8988T (cell line): ENCODE results near the gene RNF144A.
"Not testable (repeated sequence)": the region's sequence is repeated elsewhere in the genome, so short reads cannot be mapped to it uniquely, and the experiment has no call there.

Experiments used
- DNase-seq: peaks from one replicate; pipeline ENCODE4 v3.0.0; 2011

RNF144A gene

DNA sequence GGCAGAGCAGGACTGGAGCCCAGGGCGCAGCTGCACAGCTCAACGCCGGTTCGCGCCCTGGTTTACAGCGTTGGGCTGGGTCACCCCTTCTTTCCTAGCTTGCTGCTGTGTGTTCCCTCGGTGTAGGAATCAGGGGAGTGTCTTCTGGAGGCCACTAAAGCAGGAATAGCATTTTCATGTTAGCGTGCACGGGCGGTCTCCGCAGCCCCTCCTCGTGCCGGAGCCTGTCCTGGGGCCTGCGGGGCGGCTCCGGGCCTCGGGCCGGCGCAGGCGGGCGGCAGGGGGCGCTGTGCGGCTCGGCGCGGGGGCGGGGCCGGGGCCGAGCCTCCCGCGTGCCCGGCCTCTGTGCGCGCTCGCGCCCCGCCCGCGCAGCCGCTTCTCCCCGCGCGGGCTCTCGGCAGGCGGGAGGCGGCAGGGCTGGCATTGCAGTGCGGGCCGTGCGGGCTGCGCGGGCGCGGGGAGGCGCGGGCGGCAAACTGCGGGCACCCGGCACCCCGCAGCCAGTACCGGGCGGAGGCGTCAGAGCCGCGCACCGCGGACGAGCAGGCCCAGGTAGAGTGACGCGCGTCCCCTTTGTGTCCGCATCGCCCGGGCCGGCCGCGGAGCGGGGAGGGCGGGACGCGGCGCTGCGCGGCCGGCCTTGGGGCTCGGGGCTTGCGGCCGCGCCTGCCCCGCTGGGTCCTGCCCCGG lies at the start of gene RNF144A:
Gene RNF144A, plus strand, starts transcription at position 342 of the 690 bp plus-strand sequence. CDS start 79,515 bp downstream, outside the sequence.
- peak; percentile 93 for DNase-seq

- DNase-seq, result no peak
Measured at GRCh38 chr2:6872394-6872793, 44.8 kb upstream of the RNF144A start.

- no peak for DNase-seq
Measured at GRCh38 chr2:6874032-6874431, 43.2 kb upstream of the RNF144A start.

DNA sequence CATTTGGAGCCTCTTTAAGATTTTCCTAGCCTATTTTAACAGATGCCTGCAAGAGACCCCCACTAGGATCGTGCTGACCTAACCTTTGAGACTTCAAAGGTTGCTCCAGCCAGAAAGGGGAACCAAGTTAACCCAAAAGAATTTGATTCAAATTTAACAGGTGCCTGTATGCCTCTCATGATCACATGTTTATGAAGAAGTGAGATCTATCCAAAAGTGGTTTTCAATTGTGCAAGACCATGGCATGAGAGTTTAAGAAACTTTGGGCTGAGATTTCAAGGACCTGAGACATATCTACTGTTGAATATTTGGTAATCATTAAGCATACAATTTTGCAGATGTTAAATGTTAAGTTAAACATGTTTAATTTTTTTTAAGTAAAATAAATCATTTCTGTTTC lies 40.9 kb upstream of the RNF144A start:
- DNase-seq, result no peak

- DNase-seq, result no peak
Measured at GRCh38 chr2:6877402-6878304, 39.6 kb upstream of the RNF144A start, which contains the start of gene RSAD2. Gene RSAD2 (plus strand): TSS chr2:6877777. CDS start chr2:6877801, 24 bp downstream.

DNA sequence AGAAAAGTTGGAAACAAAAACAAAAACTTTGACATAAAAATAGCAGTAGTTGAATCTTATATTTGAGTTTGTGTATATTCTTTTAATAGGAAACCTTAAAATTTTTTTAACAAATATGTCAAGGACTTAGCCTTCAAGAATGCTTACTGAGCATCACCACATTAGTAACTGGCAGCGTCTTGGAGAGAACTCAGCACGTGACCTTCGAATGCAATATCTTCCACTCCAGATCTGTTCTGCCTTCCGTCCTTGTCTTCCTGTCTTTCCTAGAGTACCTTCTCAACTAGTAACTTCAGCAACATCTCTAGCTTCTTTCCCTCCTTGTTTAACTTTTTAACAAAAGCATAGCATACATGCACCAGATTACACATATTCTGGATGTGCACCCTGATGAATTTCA lies 38.7 kb upstream of the RNF144A start:
- DNase-seq, result no peak

DNA sequence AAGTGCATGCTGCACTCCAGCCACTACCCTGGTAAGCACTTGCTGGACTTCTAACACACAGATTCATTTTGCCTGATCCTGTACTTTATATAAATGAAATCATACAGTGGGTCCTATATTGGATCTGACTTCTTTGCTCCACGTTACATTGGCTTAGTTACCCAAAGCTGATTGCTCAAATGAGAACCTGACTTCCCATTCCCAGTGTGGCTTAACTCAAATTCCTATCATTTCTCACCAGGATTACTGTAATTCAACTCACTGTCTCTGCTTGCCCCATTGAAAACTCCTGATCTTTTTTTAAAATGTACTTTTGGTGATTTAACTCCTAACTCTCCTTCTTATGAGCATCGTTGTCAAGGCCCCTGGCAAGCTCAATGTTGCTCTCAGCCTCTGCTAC lies 38.2 kb upstream of the RNF144A start:
- no peak for DNase-seq

DNA sequence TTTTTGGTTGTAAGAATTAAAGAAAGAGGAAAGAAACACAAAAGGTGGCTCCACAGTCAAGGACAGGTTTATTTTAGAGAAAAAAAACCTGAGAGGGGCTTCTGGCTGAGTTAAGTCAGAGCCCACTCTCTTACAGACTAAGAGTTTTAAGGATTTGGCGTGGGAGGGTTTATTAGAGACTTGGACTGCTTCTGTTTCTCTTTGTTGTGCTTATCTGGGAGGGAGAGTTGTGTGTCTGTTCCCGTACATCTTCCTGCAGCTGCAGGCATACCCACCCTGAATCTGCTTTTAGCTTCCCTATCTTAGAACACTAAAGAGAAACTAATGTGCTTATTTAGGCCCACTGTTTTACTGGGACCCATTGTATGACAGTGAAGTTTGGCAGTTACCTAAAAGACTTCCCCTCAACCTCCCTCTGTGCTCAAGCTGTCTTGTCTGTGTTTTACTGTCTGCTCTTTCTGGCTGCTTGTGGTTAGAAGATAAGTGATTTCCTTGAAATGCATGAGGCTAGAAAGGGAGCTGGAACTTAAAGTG lies 36.9 kb upstream of the RNF144A start:
- no peak for DNase-seq

- DNase-seq, result no peak
Measured at GRCh38 chr2:6881046-6881445, 36.2 kb upstream of the RNF144A start.

GRCh38 chr2:6881516-6881915 lies 35.7 kb upstream of the RNF144A start:
- no peak for DNase-seq

GRCh38 chr2:6883448-6884122 lies 33.6 kb upstream of the RNF144A start:
- no peak for DNase-seq

DNA sequence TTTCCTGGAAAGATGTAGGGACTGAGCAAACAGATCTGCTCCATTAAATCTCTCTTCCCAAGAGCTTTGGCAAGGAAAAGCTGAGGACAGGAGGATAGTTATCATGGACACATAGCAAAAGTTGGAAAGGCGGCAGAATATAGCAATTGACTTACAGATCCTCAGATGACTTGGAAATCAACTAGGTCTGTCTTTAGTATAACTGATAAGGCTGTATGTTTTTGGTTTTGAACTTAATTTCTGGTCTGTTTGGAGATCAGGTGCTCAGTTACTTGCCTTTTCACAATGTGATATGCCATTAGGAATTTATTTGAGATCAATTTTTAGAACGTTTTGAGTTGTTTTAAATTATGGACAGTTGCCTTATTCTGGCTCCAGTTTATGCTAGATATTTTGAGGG lies 31.7 kb upstream of the RNF144A start:
- no peak for DNase-seq

- no peak for DNase-seq
Measured at GRCh38 chr2:6885968-6886367, 31.2 kb upstream of the RNF144A start.

DNA sequence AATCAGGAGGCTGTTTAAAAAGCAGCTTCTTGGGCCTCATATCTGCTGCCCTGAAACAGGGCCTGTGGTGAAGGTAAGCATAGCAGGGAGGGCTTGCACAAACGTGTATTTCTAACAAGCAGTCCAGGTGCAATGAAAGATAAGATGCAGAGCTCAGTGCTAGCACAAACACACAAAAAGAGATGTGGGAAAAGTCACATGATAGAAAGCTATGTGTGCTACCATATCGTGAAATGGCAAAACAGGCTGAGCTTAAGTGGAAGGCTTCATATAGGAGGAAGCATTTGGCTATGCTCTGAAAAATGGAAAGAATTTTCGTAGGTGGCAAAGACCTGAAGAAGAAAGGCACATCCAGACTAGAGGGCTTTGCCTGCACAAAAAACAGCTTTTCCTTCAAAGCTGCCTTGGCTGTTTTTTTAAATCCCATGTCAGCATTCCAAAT lies 29.4 kb upstream of the RNF144A start:
- DNase-seq, result no peak

DNA sequence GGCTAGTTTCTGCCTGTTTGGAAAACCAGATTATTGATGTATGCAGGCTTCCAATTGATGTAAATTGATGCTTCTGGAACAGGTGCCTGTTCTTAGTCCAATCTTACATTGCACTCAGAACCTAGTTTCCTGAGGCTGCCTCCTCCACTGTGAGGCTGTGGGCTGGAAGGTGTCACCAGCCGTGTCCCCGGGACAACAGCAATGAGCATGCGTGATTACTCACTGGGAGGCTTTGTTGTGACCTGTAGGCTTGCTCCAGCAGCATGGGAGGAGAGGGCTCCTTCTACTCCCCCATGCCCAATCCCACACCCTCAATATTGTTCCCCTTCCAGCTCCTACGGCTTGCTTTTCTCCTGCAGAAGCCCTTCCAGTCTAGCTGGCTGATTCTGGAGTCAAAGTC lies 28.5 kb upstream of the RNF144A start:
- no peak for DNase-seq

DNA sequence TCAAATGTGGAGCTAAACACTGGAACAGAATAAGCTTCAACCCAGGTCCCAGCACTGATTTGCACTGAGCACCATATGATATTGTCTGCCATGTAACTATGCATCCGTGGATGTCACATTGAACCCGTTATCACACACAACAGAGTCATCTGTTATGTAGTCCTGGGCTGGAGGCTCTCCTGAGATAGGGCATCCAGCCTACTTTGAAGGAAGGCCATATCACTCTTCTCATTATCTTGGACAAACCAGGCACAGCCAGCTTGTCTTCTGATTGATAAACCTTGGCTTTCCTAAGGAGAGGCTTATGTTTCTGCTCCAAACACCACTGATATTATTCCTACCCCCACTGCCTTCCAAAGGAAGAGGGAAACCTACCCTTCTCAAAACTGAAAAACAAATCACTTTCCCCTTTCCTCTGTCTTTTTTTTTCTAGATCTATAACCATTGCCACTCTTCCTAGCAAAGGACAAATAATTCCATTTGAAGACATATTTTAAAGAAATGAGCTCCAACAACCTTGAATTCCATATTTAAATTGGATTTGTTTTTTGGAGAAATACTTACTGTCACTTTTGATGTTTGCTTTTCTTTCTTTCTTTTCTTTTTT lies 23.2 kb upstream of the RNF144A start:
- no peak for DNase-seq

DNA sequence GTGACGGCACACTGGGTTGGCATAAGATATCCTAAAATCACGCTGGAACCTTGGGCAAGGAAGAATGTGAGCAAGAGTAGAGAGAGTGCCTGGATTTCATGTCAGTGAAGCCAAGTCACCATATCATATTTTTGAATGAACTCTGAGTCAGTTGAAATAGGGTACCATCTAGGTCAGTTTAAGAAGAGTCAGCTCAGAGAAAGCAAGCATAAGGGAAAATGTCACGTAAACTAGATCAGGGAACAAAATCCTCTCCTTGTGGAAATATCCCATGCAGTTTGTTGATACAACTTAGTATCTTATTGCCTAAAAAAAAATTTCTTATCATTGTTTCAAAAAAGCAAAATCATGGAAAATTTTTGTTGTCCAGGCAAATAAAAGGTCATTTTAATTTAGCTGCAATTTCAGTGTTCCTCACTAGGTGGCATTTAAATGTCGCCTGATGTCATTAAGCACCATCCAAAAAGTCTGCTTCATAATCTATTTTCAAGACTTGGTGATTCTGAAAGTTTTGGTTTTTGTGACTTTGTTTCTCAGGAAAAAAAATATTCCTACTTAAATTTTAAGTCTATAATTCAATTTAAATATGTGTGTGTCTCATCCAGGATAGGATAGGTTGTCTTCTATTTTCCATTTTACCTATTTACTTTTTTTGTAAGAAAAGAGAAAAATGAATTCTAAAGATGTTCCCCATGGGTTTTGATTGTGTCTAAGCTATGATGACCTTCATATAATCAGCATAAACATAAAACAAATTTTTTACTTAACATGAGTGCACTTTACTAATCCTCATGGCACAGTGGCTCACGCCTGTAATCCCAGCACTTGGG lies 20.1 kb upstream of the RNF144A start:
- no peak for DNase-seq

DNA sequence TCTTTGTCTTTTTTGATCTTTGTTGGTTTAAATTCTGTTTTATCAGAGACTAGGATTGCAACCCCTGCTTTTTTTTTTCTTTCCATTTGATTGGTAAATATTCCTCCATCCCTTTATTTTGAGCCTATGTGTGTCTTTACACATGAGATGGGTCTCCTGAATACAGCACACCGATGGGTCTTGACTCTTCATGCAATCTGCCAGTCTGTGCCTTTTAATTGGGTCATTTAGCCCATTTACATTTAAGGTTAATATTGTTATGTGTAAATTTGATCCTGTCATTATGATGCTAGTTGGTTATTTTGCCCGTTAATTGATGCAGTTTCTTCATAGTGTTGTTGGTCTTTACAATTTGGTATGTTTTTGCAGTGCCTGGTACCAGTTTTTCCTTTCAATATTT lies 14.6 kb upstream of the RNF144A start:
- DNase-seq, result not testable (repeated sequence)

GRCh38 chr2:6905668-6906067 lies 11.5 kb upstream of the RNF144A start:
- no peak for DNase-seq

GRCh38 chr2:6906165-6906741 lies 11.0 kb upstream of the RNF144A start:
- DNase-seq, result no peak

- no peak for DNase-seq
Measured at GRCh38 chr2:6908291-6908690, 8.9 kb upstream of the RNF144A start.
